Motor neuron (in vitro differentiated cells): ENCODE measurements around the gene AGT. TPM values are rescaled to one million over a fixed set of nuclear protein-coding genes. Genes with fewer than 3 reads are reported as not detected.

Source experiments
- ATAC-seq, 8 experiments: fragments of 200-7000 bp; cut with Tn5 transposase; replicated peaks in 6 of 8; 2 replicates each; pipeline ENCODE4 v1.8.0; 2021; ENCODE audit warnings: mild to moderate bottlenecking in 8 of 8, moderate library complexity in 8 of 8
- H3K27ac ChIP-seq, 2 donors: fragments of 250-450 bp; sonication (Bioruptor Pico); 2 replicates each; pipeline ENCODE4 v1.9.0; 2021; ENCODE audit warnings: antibody characterized with exemption in 2 of 2, mild to moderate bottlenecking in 2 of 2, moderate library complexity in 1 of 2
- H3K4me1 ChIP-seq, 2 donors: fragments of 250-450 bp; sonication (Bioruptor Pico); replicated peaks in 1 of 2; 2 replicates each; pipeline ENCODE4 v1.6.1; 2021; ENCODE audit warnings: antibody characterized with exemption in 2 of 2, mild to moderate bottlenecking in 2 of 2, moderate library complexity in 1 of 2
- H3K4me3 ChIP-seq, 5 donors: fragments of 250-450 bp; sonication (Bioruptor Pico); 2 replicates each; pipeline ENCODE4 v1.9.0; 2021; ENCODE audit warnings: antibody characterized with exemption in 5 of 5, mild to moderate bottlenecking in 5 of 5, moderate library complexity in 4 of 5
- WGBS, 10 experiments: fragments of 450-650 bp; shearing (Covaris generic); methylation state at CpG; one replicate each; pipeline ENCODE4 v1.0.0; 2022; 5-methylcytosine and 5-hydroxymethylcytosine counted together
- in situ Hi-C, 9 experiments: fragments of 400-800 bp; cut with MboI; loops; one replicate each; pipeline ENCODE4 v1.15.0; 2021; ENCODE audit warnings: low sequenced_read_pairs in 9 of 9, low pct_unique_long_range_greater_than_20kb in 2 of 9; ENCODE audit not compliant: unreplicated experiment in 9 of 9
- total RNA-seq, 8 experiments: library from RNA; unstranded; fragments of 300-600 nt; gene quantifications; 2 replicates each; pipeline versions ENCODE4 v1.2.3 to v1.2.4, GENCODE V29; 2022

AGT gene
- 100 to 1,000 TPM in 1 of 8 experiments, 10 to 100 TPM in 1, 1 to 10 TPM in 2, under 1 TPM in 4; 0.25 to 520 (median 1.6) TPM for total RNA-seq

DNA sequence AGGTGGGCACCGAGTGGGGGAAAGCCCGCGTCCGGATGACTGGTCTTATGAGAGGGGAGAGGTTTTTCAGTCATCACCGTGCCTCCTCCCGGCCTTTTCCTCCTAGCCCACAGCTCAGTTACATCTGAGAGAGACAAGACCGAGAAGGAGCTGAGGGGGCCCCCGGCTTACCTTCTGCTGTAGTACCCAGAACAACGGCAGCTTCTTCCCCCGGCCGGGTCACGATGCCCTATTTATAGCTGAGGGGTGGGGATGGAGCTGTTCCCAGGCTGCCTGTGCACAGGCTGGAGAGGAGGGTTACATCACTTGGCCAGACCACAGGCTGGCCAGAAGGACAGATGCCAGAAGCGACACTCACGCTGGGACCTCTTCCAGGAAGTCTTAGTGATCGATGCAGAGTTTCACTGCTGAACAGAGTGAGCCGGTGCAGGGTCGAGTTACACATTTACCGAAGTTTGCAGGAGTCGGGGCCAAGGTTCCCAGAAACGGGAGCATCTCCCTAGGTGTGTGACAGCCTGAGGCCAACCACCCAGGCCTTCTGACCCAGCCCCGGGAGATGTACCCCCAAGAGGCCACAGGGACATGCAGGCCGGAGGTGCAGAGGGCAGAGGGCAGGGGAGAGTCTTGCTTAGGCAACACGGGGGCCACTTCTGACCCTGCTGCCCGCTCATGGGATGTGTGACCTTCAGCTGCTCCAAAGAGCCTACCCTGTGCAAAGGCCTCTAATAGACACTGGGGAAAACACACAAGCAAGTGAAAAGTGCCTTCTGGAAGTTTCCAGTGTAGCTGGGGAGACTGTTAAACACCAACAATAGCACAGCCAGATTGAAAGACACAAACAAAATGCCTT is at the start of gene AGT:
Gene AGT (minus strand): TSS at position 208 of the 850 bp plus-strand sequence. CDS start 3,299 bp downstream, outside the sequence.
- ATAC-seq = peak; percentile 79 to 96 (median 92)
- 4 to 63% (median 29%) methylated on average over 1 to 11 of the region's 24 CpGs; no CpG with 5 or more reads in 4 of the 10 experiments for WGBS, 10 experiments
- H3K4me1 ChIP-seq = peaks cover 8 to 13% of the 10 kb centered on the region in 2 donors
- H3K27ac ChIP-seq = no peak within 1 kb of the TSS
- in situ Hi-C loops = no loop called here
- no peak within 1 kb of the TSS for H3K4me3 ChIP-seq

DNA sequence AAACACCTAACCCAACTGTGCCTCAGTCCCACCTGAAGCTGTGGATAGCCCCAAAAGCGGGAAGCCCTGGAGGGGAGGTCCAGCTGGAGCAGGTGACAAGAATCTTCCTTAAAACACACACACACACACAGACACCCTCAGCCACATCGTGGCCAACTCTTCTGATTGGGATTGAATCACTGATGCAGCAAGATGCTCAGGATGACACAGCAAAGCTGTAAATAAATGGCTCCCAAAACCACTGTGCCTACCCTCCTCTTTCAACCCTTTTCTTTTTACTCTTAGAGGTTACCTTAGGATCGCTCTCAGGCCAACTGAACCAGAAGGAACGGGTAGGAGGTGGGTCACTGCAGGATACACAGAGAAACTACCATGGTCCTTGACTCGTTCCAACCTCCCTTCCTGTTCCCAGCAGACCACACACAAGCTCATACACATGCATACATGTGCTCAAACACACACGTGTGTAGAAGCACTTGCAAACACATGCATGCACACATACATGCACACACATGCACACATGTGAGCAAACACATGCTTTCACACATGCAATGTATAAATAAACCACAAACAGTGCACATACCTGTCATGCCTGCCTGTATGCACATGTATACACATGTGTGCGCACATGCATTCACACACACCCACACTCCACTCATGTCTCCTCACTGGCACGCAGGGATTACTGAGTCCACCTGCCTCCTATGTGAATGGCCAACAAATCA is 47.7 kb upstream of the AGT start:
- peaks cover 22 to 29% of the 10 kb centered on the region in 2 donors for H3K4me1 ChIP-seq
- H3K27ac ChIP-seq = no peak overlapping the region
- in situ Hi-C loops = no loop called here
- WGBS, 10 experiments = 60 to 100% (median 78%) methylated on average over 1 to 8 of the region's 8 CpGs; no CpG with 5 or more reads in 2 of the 10 experiments
- no peak overlapping the region for H3K4me3 ChIP-seq
- ATAC-seq = no peak

DNA sequence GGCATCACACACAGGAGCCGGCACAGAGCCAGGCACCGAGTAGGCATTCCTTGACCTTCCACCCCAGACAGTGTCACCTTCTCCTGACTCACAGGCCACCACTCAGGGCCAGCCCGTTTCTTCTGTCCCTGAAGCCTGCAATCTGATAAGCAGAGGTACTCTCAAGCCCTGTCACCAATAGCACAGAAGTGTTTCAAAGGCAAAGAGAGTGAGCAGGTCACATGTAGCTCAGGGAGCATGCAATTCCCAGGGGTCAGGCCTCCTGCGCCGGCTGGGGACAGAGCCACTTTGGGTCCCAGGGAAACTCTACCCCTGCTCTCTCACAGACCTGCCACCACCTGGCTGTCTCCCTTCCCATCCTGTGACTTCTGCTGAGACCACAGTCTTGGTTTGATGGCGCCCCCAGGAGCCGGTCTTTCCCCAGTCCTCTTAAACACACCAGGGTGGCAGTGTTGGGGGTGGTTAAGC is 46.5 kb upstream of the AGT start:
- ATAC-seq = peak in 5 of 8 experiments; percentile 15 to 49 (median 37)
- peak overlapping the region in 1 of 2 donors; percentile 19 for H3K27ac ChIP-seq
- in situ Hi-C loops = no loop called here
- WGBS, 10 experiments = 60 to 90% (median 78%) methylated on average over 1 to 7 of the region's 7 CpGs; no CpG with 5 or more reads in 2 of the 10 experiments
- H3K4me1 ChIP-seq = peaks cover 22 to 29% of the 10 kb centered on the region in 2 donors
- no peak overlapping the region for H3K4me3 ChIP-seq

DNA sequence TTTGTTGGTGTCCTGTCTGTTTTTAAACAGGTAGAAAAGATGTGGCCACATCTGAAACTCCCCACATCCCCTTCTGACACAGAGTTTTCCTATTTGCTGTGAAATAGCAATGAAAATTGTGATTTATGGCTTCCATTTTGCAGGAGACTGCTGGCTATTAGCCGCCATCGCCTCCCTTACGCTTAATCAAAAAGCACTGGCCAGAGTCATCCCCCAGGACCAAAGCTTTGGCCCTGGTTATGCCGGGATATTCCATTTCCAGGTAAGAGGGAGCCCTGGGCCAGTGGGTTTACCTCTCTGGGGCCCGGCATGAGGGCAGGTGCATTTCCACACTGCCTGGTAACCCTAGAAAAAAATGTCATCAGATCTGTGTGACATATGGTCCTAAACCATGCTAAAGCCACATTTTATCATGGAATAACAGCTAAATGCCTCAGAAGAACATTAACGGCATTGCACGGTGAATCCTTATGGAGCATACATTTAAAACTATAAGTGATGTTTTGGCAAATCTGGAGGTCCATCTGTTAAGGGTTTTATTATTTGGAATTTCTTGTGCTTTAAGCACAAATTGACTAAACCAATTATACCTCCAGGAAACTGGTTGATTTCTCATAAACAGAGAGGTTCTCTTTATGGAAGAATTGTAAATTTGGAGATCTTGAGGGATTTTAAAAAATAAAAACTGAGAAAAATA is 45.6 kb upstream of the AGT start:
- WGBS, 10 experiments = 6 to 86% (median 63%) methylated on average over 2 to 7 of the region's 7 CpGs; no CpG with 5 or more reads in 2 of the 10 experiments
- in situ Hi-C loops = no loop called here
- peak in 5 of 8 experiments; percentile 28 to 72 (median 56) for ATAC-seq
- peaks cover 22 to 29% of the 10 kb centered on the region in 2 donors for H3K4me1 ChIP-seq
- H3K27ac ChIP-seq = peak overlapping the region; percentile 44
- no peak overlapping the region for H3K4me3 ChIP-seq

DNA sequence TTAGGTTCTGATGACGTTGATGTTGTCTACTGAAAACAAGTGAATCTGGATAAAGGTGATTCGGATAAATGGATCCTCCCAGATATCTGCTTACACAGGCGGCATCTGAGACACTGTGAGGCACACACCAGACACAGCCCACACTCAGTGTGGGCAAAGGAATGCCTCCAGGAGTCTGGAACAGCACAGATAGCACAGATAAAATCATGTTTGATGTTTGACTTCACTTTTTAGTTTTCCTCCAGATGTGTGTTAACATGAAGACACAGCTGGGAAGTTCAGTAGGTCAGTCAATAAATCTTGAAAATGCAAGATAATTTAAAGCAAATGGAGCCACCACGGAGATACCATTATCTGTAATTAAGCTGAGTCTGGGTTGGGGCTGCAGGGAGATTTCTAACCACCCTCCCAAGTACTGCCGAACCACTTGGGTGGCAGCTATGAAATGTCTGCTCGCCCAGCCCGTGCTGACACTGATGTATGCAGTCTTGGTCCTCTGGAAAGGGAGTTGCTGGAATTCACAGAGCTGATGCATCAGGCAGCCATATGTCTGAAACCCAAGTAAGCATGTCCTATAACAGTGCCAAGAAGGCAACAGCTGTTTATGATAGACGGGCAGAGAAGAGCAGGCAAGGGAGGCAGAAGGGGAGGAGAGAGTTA is 44.9 kb upstream of the AGT start:
- Histone ChIP-seq H3K4me3 (no peak overlapping the region), H3K27ac (peak overlapping the region; percentile 44), H3K4me1 (peaks cover 22 to 30% of the 10 kb centered on the region in 2 donors)
- peak; percentile 69 to 92 (median 82) for ATAC-seq
- in situ Hi-C loops = no loop called here
- WGBS, 10 experiments = 0 to 59% (median 39%) methylated on average over 3 to 7 of the region's 8 CpGs; no CpG with 5 or more reads in 3 of the 10 experiments

DNA sequence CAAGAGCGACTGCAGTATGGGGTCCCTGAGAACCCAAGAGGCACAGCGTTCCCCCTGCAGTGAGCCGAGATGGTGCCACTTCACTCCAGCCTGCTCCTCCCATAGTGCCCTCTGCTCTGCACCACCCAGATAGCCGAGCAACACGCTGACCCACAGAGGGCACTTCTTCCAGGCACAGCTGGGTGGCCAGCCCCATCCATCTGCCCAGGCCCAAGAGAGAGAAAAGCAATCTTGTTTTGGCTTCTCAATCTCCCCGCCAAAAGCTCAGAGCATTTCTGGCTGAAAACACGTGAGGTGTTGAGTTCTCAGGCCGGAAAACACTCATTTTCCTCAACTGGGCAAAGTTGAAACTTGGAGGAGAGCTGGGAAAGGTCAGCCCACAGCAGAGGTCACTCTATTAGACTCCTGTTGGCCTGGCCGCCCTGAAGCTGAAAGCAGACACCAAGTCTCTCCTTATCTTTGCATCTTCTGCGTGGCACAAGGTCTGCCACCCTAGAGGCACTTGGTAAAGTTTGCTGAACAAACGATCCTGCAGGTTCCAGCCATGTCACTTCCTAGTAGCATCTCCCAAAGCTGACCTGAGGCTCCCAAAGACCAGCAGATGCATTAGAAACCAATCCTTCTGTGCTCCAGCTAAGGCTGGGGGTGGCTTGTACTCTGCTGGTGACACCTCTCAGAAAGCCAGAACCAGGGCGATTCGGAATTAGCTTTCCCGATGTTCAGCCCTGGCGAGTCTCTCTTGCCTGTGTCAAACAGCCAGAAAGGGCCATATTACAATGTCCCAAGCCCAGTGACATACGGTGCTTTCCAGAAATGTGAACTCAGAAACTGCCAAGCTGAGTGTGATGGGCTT is 44.2 kb upstream of the AGT start:
- H3K27ac ChIP-seq = no peak overlapping the region
- no peak overlapping the region for H3K4me3 ChIP-seq
- in situ Hi-C loops = no loop called here
- no peak for ATAC-seq
- peaks cover 26 to 38% of the 10 kb centered on the region in 2 donors for H3K4me1 ChIP-seq
- WGBS, 10 experiments = 20 to 100% (median 90%) methylated on average over 1 to 11 of the region's 16 CpGs; no CpG with 5 or more reads in 1 of the 10 experiments

DNA sequence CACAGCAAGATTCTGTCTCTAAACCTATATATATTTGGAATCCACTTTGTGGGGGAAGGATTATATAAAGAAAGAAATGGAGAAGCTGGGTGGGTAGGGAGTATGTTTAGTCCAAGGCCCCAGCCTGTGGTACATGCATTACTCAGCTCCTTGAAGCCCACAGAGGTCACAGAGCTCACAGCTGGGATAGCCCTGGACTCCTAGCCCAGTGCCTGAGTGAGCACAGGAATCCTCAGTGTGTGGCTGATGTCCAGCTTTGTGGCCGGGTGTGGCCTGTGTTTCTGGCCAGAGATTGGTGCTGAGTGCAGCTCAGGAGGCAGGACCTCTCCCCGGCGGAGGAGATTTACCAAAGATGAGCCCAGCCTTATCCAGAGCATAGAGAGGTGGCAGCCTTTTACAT is 40.9 kb upstream of the AGT start:
- WGBS, 10 experiments = 0 to 100% (median 78%) methylated on average over 1 to 3 of the region's 3 CpGs; no CpG with 5 or more reads in 5 of the 10 experiments
- peak in 2 of 8 experiments; percentile 77 to 84 for ATAC-seq
- H3K4me3 ChIP-seq = no peak overlapping the region
- H3K27ac ChIP-seq = no peak overlapping the region
- in situ Hi-C loops = no loop called here
- H3K4me1 ChIP-seq = peaks cover 27 to 40% of the 10 kb centered on the region in 2 donors

DNA sequence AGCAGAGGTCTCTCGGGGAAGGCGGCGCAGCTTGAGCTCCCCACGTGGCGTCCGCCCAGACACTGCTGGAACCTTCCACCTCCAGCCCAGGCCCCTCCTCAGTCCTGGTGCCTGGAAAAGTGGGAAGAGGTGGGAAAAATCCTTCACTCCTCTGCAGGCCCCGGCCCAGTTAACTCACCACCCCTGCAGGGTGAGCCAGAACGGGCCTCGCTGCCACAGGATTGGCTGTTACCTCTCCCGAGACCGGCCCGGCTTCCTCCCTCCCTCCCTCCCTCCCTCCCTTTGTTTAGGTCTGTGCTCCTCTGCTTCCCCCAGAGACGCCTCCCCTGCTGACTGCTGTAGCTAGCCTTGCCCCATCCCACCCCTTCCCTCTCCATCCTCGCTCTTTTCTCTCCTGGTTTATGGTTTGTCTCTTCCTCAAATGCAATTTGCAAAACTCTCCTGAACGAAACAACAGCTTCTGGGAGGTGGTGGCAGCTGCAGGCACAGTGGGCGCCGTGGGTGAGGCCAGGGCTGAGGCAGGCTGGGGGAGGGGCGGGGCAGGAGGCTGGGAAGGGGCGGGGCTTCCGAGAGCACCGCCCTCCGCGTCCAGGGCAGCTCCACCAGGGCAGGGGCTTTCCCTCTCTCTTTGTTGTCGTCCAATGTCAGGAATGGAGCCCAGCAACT is 39.8 kb upstream of the AGT start:
- H3K4me1 ChIP-seq = peaks cover 16 to 30% of the 10 kb centered on the region in 2 donors
- 0 to 92% (median 19%) methylated on average over 1 to 6 of the region's 24 CpGs; no CpG with 5 or more reads in 4 of the 10 experiments for WGBS, 10 experiments
- H3K27ac ChIP-seq = peak overlapping the region in 1 of 2 donors; percentile 78
- in situ Hi-C loops = no loop called here
- peak overlapping the region in 1 of 5 donors; percentile 24 for H3K4me3 ChIP-seq
- ATAC-seq = peak in 7 of 8 experiments; percentile 39 to 91 (median 87)

DNA sequence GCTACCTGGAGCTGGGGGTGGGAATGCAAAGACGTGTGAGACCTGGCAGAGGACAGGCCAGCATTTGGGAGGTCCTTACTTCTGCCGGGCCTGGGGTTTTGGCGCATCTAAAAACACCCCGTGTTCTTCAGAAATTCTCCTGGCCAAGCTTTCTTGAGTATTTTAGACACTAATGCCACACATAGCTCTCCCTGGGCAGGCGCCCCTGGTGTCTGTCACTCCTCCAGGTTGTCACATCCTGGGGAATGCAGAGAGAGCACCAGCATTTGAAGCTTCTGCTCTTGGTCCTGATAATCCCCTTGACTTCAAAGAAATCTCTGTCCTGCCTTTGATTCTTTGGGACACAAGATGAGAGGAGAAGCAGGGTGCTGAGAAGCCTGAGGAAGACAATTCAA is 39.3 kb upstream of the AGT start:
- H3K4me1 ChIP-seq = peaks cover 11 to 27% of the 10 kb centered on the region in 2 donors
- no peak for ATAC-seq
- H3K4me3 ChIP-seq = peak overlapping the region in 1 of 5 donors; percentile 24
- WGBS, 10 experiments = 60 to 100% (median 86%) methylated on average over 1 to 5 of the region's 5 CpGs; no CpG with 5 or more reads in 4 of the 10 experiments
- peak overlapping the region in 1 of 2 donors; percentile 78 for H3K27ac ChIP-seq
- in situ Hi-C loops = no loop called here

DNA sequence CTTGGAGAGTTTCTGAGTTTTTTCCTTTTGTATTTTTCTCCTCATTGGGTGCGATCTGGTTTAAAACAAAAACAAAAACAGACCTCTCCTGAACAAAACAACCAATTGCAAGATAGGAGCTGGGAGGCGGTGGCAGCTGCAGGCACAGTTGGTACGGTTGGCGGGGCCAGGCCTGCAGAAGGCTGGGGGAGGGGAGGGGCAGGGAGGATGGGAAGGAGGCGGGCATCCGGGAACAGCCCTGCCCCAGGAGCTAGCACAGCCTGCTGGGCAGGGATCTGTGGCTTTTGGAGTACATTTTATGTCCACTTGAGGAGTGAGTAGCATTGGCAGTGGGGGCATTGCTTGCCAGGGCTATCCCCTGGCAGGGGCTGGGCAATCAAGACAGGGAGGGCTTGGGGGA is 38.5 kb upstream of the AGT start:
- ATAC-seq = peak in 3 of 8 experiments; percentile 11 to 54 (median 25)
- in situ Hi-C loops = no loop called here
- WGBS, 10 experiments = 60 to 100% (median 87%) methylated on average over 1 to 2 of the region's 6 CpGs; no CpG with 5 or more reads in 6 of the 10 experiments
- Histone ChIP-seq H3K27ac (peak overlapping the region in 1 of 2 donors; percentile 78), H3K4me1 (peaks cover 10 to 27% of the 10 kb centered on the region in 2 donors), H3K4me3 (no peak overlapping the region)
